ENCODE data around the gene EYS.

The EYS gene

DNA sequence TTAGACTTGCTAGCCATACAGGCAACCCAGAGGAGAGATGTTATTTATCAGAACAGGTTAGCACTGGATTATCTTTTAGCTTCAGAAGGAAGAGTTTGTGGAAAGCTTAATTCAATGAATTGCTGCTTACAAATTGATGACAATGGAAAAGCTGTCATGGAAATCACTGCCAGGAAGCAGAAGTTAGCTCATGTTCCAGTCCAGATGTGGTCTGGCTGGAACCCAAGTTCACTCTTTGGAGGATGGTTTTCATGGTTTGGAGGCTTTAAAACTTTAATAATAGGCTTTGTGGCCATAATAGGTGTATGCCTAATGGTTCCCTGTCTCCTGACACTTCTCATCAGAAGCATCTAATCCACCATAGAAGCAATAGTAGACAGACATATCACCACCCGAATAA lies 1372.4 kb downstream of the EYS start:
- DNase-seq (ENCODE audit: low read depth): no peak
- TF ChIP-seq, protein P1, sequence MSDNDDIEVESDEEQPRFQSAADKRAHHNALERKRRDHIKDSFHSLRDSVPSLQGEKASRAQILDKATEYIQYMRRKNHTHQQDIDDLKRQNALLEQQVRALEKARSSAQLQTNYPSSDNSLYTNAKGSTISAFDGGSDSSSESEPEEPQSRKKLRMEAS (IDR thresholded peaks at IDR 0.05; ENCODE audit: low read depth, low read length): no peak
- TF ChIP-seq, protein P2, sequence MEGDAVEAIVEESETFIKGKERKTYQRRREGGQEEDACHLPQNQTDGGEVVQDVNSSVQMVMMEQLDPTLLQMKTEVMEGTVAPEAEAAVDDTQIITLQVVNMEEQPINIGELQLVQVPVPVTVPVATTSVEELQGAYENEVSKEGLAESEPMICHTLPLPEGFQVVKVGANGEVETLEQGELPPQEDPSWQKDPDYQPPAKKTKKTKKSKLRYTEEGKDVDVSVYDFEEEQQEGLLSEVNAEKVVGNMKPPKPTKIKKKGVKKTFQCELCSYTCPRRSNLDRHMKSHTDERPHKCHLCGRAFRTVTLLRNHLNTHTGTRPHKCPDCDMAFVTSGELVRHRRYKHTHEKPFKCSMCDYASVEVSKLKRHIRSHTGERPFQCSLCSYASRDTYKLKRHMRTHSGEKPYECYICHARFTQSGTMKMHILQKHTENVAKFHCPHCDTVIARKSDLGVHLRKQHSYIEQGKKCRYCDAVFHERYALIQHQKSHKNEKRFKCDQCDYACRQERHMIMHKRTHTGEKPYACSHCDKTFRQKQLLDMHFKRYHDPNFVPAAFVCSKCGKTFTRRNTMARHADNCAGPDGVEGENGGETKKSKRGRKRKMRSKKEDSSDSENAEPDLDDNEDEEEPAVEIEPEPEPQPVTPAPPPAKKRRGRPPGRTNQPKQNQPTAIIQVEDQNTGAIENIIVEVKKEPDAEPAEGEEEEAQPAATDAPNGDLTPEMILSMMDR (IDR thresholded peaks at IDR 0.05; ENCODE audit: low read depth, low read length): no peak
- TF ChIP-seq POLR2A (IDR thresholded peaks at IDR 0.05; ENCODE audit: extremely low read depth, insufficient read length) (no peak), MYC (IDR thresholded peaks at IDR 0.05; ENCODE audit: low read depth, low read length) (no peak)
- no peak overlapping the region for H3K4me3 ChIP-seq (ENCODE audit: low read depth, low read length)

DNA sequence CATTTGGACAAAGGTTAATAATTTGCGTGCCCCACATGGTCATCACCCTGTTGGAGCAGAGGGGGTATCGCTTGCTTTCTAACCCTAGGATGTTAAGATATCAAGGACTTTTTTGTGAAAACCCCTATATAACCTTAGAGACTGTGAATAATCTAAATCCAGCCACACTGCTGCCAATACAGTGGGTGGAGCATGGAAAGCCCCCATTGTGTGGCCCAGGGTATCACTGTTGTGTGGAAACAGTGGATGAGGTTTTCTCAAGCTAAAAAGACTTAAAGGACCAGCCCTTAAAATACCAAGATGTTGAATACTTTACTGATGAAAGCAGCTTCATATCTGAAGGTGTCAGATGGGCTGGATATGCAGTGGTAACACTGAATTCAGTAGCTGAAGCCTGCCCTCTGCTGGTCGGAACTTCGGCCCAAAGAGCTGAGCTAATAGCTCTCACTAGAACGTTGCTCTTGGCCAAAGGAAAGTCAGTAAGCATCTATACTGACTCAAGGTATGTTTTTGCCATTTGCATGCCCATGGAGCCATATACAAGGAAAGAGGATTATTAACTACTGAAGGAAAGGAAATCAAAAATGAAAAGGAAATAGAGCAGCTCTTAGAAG lies 1376.2 kb downstream of the EYS start:
- peak; percentile 60 for DNase-seq (ENCODE audit: low read depth)
- no peak overlapping the region for H3K4me3 ChIP-seq (ENCODE audit: low read depth, low read length)
- TF ChIP-seq, protein P2 (IDR thresholded peaks at IDR 0.05; ENCODE audit: low read depth, low read length): peak; percentile 77
- TF ChIP-seq, protein P1 (IDR thresholded peaks at IDR 0.05; ENCODE audit: low read depth, low read length): no peak
- TF ChIP-seq MYC (IDR thresholded peaks at IDR 0.05; ENCODE audit: low read depth, low read length): no peak

DNA sequence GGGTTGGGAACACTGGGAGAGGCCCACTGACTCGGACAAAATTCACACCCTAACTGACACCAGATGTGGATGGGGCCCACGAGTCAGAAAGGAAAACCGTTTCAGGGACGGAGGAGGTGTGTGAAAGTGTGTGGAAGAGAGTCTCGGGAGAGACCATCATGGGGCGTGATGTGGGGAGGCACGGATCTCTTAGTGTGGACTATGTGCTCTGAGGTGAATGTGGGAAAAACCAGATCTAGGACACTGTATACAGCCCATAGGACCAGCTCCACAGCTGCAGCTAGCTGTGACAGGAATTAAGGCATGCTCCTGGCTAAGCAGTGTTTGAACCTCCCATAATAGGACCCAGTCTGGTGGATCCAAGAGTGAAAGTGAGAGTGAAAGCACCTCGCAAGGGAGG lies 1380.1 kb downstream of the EYS start:
- TF ChIP-seq MYC (IDR thresholded peaks at IDR 0.05; ENCODE audit: low read depth, low read length) (no peak), POLR2A (IDR thresholded peaks at IDR 0.05; ENCODE audit: extremely low read depth, insufficient read length) (no peak)
- TF ChIP-seq, protein P2 (IDR thresholded peaks at IDR 0.05; ENCODE audit: low read depth, low read length): no peak
- H3K4me3 ChIP-seq (ENCODE audit: low read depth, low read length): no peak overlapping the region
- DNase-seq (ENCODE audit: low read depth): no peak

DNA sequence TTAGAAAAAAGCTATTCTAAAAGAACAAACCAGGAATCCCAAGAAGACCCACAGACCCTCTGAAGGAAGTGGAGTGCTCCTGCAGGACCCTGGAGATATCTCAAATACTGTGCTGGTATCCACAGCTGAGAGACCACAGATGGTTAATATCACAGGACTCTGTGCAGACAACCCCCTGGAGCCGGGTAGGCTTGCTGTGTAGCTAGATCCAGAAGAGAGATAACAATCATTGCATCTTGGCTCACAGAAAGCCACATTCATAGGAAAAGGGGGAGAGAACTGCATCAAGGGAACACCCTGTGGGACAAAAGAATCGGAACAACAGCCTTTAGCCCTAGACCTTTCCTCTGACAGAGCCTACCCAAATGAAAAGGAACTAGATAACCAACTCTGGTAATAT lies 1381.9 kb downstream of the EYS start:
- no peak for DNase-seq (ENCODE audit: low read depth)
- TF ChIP-seq, protein P2 (IDR thresholded peaks at IDR 0.05; ENCODE audit: low read depth, low read length): no peak
- TF ChIP-seq, protein P1 (IDR thresholded peaks at IDR 0.05; ENCODE audit: low read depth, low read length): no peak
- H3K4me3 ChIP-seq (ENCODE audit: low read depth, low read length): no peak overlapping the region

DNA sequence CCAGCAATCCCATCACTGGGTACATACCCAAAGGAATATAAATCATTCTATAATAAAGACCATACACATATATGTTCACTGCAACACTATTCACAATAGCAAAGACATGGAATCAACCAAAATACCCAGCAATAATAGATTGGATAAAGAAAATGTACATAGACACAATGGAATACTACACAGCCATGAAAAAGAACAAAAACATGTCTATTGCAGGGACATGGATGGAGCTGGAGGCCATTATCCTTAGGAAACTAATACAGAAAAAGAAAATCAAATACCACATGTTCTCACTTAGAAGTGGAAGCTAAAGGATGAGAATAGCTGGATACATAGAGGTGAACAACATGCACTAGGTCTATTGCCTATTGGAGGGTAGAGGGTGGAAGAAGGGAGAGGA lies 1396.8 kb downstream of the EYS start:
- no peak overlapping the region for H3K4me3 ChIP-seq (ENCODE audit: low read depth, low read length)
- DNase-seq (ENCODE audit: low read depth): no peak

More for the DNA sequence above, 1396.8 kb downstream of the EYS start:
- TF ChIP-seq, protein P2 (IDR thresholded peaks at IDR 0.05; ENCODE audit: low read depth, low read length): no peak
- no peak for TF ChIP-seq MYC (IDR thresholded peaks at IDR 0.05; ENCODE audit: low read depth, low read length)
- no peak for TF ChIP-seq POLR2A (IDR thresholded peaks at IDR 0.05; ENCODE audit: extremely low read depth, insufficient read length)
- TF ChIP-seq, protein P1 (IDR thresholded peaks at IDR 0.05; ENCODE audit: low read depth, low read length): no peak
